ENCODE measurements around the gene HS6ST2. TPM values are rescaled to one million over a fixed set of nuclear protein-coding genes. Genes with fewer than 3 reads are reported as not detected.
A peak's percentile ranks its signal among the peaks of the same experiment; 100 is the strongest.

Gene HS6ST2
- total RNA-seq, 1 donor from 2014 or later: 43.2 TPM

DNA sequence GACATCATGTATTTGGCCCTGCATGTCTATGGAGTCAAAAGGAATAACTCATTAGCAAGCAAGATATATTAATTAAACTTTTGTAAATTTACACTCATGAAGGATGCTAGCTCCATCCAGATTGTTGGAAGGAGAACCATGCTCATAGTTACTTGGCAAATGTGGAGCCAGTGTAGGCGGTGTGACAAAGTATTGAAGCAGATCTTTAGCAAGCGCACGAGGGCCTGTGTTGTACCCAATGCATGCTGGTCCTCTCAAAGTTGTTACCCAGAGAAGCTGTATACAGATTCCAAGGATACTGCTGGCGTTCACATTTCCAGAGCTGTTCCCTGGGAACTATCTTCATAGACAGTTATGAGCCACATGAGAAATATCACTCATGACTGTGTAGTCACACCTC lies 273.2 kb downstream of the HS6ST2 start:
- TF ChIP-seq CTCF (IDR thresholded peaks at IDR 0.05) (no peak), EZH2 (IDR thresholded peaks at IDR 0.05) (no peak), EZH2phosphoT487 (IDR thresholded peaks at IDR 0.05) (no peak)
- peaks cover 7% of the 10 kb centered on the region for H3K4me1 Mint-ChIP-seq
- H3K27ac Mint-ChIP-seq: no peak overlapping the region
- Histone ChIP-seq H3K9ac (no peak overlapping the region), H3F3A (ENCODE audit: low read depth) (no peaks in the 10 kb centered on the region), H3K4me1 (peaks cover 15% of the 10 kb centered on the region), H4K20me1 (ENCODE audit: low read depth) (no peaks in the 10 kb centered on the region), H3K79me2 (ENCODE audit: low read depth) (no peaks in the 10 kb centered on the region), H3K27me3 (no peaks in the 10 kb centered on the region), H3K4me3 (no peak overlapping the region), H3K36me3 (no peaks in the 10 kb centered on the region), H2AFZ (replicated peaks) (no peak overlapping the region), H3K27ac (no peak overlapping the region), H3K9me3 (ENCODE audit: low read depth) (no peaks in the 10 kb centered on the region), H3K4me2 (no peak overlapping the region)
- peaks cover 2% of the 10 kb centered on the region for H3K9me3 Mint-ChIP-seq
- no peak overlapping the region for H3K4me3 Mint-ChIP-seq
- no peak for DNase-seq (ENCODE audit: low spot score)
- H3K36me3 Mint-ChIP-seq: peaks cover 1% of the 10 kb centered on the region
- peaks cover 1% of the 10 kb centered on the region for H3K27me3 Mint-ChIP-seq (ENCODE audit: insufficient read depth, low read depth)

GRCh38 chrX:132677233-132677716 lies 281.2 kb downstream of the HS6ST2 start:
- Histone ChIP-seq H4K20me1 (ENCODE audit: low read depth) (no peaks in the 10 kb centered on the region), H2AFZ (replicated peaks) (no peak overlapping the region), H3K9me3 (ENCODE audit: low read depth) (peaks cover 7% of the 10 kb centered on the region), H3K79me2 (ENCODE audit: low read depth) (no peaks in the 10 kb centered on the region), H3K4me1 (peaks cover 44% of the 10 kb centered on the region), H3K27me3 (no peaks in the 10 kb centered on the region), H3F3A (ENCODE audit: low read depth) (peaks cover 26% of the 10 kb centered on the region), H3K4me2 (no peak overlapping the region), H3K9ac (no peak overlapping the region), H3K36me3 (no peaks in the 10 kb centered on the region), H3K27ac (no peak overlapping the region), H3K4me3 (no peak overlapping the region)
- no peak for TF ChIP-seq EZH2 (IDR thresholded peaks at IDR 0.05)
- TF ChIP-seq EZH2phosphoT487 (IDR thresholded peaks at IDR 0.05): no peak
- TF ChIP-seq CTCF (IDR thresholded peaks at IDR 0.05): no peak
- DNase-seq (ENCODE audit: low spot score): no peak
- Mint-ChIP-seq H3K36me3 (peaks cover 4% of the 10 kb centered on the region), H3K4me3 (no peak overlapping the region), H3K9me3 (peaks cover 3% of the 10 kb centered on the region), H3K27ac (no peak overlapping the region), H3K27me3 (ENCODE audit: insufficient read depth, low read depth) (peaks cover 3% of the 10 kb centered on the region), H3K4me1 (peaks cover 28% of the 10 kb centered on the region)

GRCh38 chrX:132676561-132677186 lies 281.8 kb downstream of the HS6ST2 start:
- H3K27me3 ChIP-seq: no peaks in the 10 kb centered on the region
- no peaks in the 10 kb centered on the region for H4K20me1 ChIP-seq (ENCODE audit: low read depth)
- H3K4me2 ChIP-seq: peak overlapping the region; percentile 10
- no peaks in the 10 kb centered on the region for H3K79me2 ChIP-seq (ENCODE audit: low read depth)
- Mint-ChIP-seq H3K4me1 (peaks cover 30% of the 10 kb centered on the region), H3K9me3 (peaks cover 3% of the 10 kb centered on the region), H3K27me3 (ENCODE audit: insufficient read depth, low read depth) (peaks cover 3% of the 10 kb centered on the region), H3K4me3 (no peak overlapping the region), H3K36me3 (peaks cover 4% of the 10 kb centered on the region), H3K27ac (no peak overlapping the region)
- DNase-seq (ENCODE audit: low spot score): peak; percentile 31
- H3K36me3 ChIP-seq: no peaks in the 10 kb centered on the region
- H2AFZ ChIP-seq (replicated peaks): no peak overlapping the region
- peaks cover 7% of the 10 kb centered on the region for H3K9me3 ChIP-seq (ENCODE audit: low read depth)
- no peak overlapping the region for H3K27ac ChIP-seq
- no peak overlapping the region for H3K9ac ChIP-seq
- H3K4me1 ChIP-seq: peaks cover 50% of the 10 kb centered on the region
- peak; percentile 28 for TF ChIP-seq CTCF (IDR thresholded peaks at IDR 0.05)
- TF ChIP-seq EZH2phosphoT487 (IDR thresholded peaks at IDR 0.05): no peak
- H3F3A ChIP-seq (ENCODE audit: low read depth): peaks cover 30% of the 10 kb centered on the region
- no peak overlapping the region for H3K4me3 ChIP-seq

Measured in neural progenitor cell (in vitro differentiated cells).